Upper lobe of left lung (tissue), 6 donors: Measurements from ENCODE around the gene OTUD7B. TPM values are rescaled to one million over a fixed set of nuclear protein-coding genes. Genes with fewer than 3 reads are reported as not detected.

Experiments used
- ATAC-seq, 2 donors: fragments of 200-7000 bp; cut with Tn5 transposase; one replicate each; pipeline ENCODE4 v1.9.1; 2022; ENCODE audit warnings: mild to moderate bottlenecking in 2 of 2, moderate library complexity in 2 of 2; ENCODE audit not compliant: low FRiP score in 2 of 2
- DNase-seq, 2 donors: peaks; one replicate each; pipeline ENCODE4 v3.0.0-alpha.2; 2019 to 2020
- H3K27ac ChIP-seq, 4 donors: fragments of 200-600 bp; sonication (generic); one replicate each; pipeline ENCODE4 v1.5.1; 2016 to 2019
- H3K27me3 ChIP-seq, 4 donors: fragments of 200-600 bp; sonication (generic); one replicate each; pipeline ENCODE4 v1.5.1; 2017 to 2019
- H3K36me3 ChIP-seq, 4 donors: fragments of 200-600 bp; sonication (generic); one replicate each; pipeline ENCODE4 v1.5.1; 2016 to 2019
- H3K4me1 ChIP-seq, 4 donors: fragments of 200-600 bp; sonication (generic); one replicate each; pipeline ENCODE4 v1.5.1; 2018 to 2019
- H3K4me3 ChIP-seq, 4 donors: fragments of 200-600 bp; sonication (generic); one replicate each; pipeline ENCODE4 v1.5.1; 2017 to 2019; ENCODE audit warnings: mild to moderate bottlenecking in 2 of 4, moderate library complexity in 1 of 4
- H3K9me3 ChIP-seq, 4 donors: fragments of 200-600 bp; sonication (generic); one replicate each; pipeline ENCODE4 v1.5.1; 2018 to 2019
- EP300 ChIP-seq, 4 donors: sonication (generic); formaldehyde crosslinking; IDR thresholded peaks; one replicate each; pipeline ENCODE4 v1.5.1; 2017; ENCODE audit warnings: antibody characterized with exemption in 4 of 4, control low read depth in 2 of 4
- POLR2A ChIP-seq, 4 donors: fragments of 450-650 bp; IDR thresholded peaks; one replicate each; pipeline ENCODE4 v1.5.1; 2016 to 2017; ENCODE audit warnings: antibody characterized with exemption in 4 of 4, mild to moderate bottlenecking in 2 of 4
- POLR2AphosphoS5 ChIP-seq, 2 donors: sonication (generic); formaldehyde crosslinking; IDR thresholded peaks; one replicate each; pipeline ENCODE4 v1.5.1; 2017; ENCODE audit warnings: antibody characterized with exemption in 2 of 2
- WGBS, 2 donors: methylation state at CpG; one replicate each; pipeline ENCODE4 v1.1.5; 2017 to 2018; 5-methylcytosine and 5-hydroxymethylcytosine counted together
- total RNA-seq, 6 donors: library from RNA; depleted of rRNA in 4 of 6; stranded (reverse); fragments of >200 nt in 4 of 6; gene quantifications; one replicate each; pipeline versions ENCODE4 v1.1.0 to v1.2.1, GENCODE V29; 2016 to 2021
- TF ChIP-seq, protein P1 (sequence below), 6 experiments: fragments of 450-650 bp in 4 of 6; fragments of 200-600 bp in 2 of 6; sonication (generic) in 2 of 6; IDR thresholded peaks; one replicate each; pipeline ENCODE4 v1.5.1; 2016 to 2019; ENCODE audit warnings: antibody characterized with exemption in 6 of 6
- donor health status: DM: no; HTN: no; CAD: no; lungs with moderate emphysema.
- donor health status: DM: no; HTN: yes; CAD: no; lungs with severe emphysema.

OTUD7B gene
- total RNA-seq, 6 donors from 2014 or later, result 22.0 to 44.8 (median 29.8) TPM

DNA sequence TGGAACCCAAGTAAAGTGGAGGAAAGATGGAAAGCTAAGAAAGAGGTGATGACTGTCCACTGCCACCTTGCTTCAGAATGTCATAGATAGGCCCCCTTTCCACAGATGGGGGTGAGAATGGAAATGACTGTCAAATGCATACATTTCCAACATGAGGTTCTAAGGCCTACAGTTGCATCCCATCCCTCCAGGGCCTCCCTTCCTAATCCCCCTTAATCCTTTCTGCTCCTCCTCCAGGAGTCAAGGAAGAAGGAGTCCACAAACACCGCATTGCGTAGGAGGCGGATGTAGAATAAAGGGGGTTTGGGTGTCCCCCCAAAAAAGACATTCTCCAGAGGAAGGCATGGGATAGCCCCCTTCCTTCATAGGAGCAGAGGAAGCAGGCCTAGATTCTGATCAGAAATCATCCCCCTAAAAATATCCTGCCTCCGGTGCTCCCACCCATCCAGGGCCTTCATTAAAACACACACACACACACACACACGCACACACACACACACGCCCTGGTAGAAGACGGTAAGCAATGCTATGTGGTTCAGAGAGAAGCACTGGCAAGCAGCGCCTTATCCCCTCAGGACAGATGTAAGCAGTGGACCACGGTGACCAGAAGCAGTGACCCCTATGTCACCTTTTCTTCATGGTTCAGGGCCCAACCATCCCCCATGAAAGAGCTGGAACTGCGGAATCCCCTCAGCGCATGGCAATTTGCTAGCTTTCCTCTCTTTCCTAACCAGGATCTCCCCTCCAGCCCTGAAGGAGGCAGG lies 94.9 kb downstream of the OTUD7B start:
- peaks cover 0 to 5% (median 0%) of the 10 kb centered on the region in 4 donors for H3K27me3 ChIP-seq
- ATAC-seq (no peak), DNase-seq (no peak)
- WGBS, 2 donors, result 76 to 82% methylated on average over 11 of the region's 11 CpGs
- H3K27ac ChIP-seq, result no peak overlapping the region
- H3K36me3 ChIP-seq, result no peaks in the 10 kb centered on the region
- H3K9me3 ChIP-seq, result no peaks in the 10 kb centered on the region
- TF ChIP-seq, protein P1, sequence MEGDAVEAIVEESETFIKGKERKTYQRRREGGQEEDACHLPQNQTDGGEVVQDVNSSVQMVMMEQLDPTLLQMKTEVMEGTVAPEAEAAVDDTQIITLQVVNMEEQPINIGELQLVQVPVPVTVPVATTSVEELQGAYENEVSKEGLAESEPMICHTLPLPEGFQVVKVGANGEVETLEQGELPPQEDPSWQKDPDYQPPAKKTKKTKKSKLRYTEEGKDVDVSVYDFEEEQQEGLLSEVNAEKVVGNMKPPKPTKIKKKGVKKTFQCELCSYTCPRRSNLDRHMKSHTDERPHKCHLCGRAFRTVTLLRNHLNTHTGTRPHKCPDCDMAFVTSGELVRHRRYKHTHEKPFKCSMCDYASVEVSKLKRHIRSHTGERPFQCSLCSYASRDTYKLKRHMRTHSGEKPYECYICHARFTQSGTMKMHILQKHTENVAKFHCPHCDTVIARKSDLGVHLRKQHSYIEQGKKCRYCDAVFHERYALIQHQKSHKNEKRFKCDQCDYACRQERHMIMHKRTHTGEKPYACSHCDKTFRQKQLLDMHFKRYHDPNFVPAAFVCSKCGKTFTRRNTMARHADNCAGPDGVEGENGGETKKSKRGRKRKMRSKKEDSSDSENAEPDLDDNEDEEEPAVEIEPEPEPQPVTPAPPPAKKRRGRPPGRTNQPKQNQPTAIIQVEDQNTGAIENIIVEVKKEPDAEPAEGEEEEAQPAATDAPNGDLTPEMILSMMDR (IDR thresholded peaks at IDR 0.05), result no peak
- TF ChIP-seq POLR2AphosphoS5 (IDR thresholded peaks at IDR 0.05) (no peak), EP300 (IDR thresholded peaks at IDR 0.05) (no peak), POLR2A (IDR thresholded peaks at IDR 0.05) (no peak)
- H3K4me3 ChIP-seq, result no peak overlapping the region
- H3K4me1 ChIP-seq, result peaks cover 7 to 21% (median 10%) of the 10 kb centered on the region in 4 donors

DNA sequence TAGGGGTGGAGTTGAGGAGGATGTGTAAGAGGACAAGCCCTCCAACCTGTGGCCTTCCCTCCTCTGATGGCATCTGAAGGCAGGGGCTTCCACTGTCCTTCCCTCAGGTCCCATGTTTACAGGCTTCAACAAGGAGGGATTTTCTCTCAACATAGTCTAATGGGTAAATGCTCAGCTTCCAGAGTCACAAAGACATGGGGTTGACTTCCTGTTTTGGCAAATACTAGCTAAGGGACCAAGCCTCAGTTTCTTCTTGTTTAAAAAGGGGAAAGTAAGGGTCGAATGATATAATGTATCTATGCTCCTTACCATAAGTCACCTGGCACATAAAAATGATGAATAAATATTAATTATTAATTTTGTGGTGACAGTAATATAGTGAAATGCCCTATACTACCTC lies 96.0 kb downstream of the OTUD7B start:
- H3K27ac ChIP-seq, result no peak overlapping the region
- peaks cover 0 to 5% (median 0%) of the 10 kb centered on the region in 4 donors for H3K27me3 ChIP-seq
- H3K4me1 ChIP-seq, result peaks cover 7 to 21% (median 10%) of the 10 kb centered on the region in 4 donors
- no peak for ATAC-seq
- DNase-seq, result no peak
- no peak overlapping the region for H3K4me3 ChIP-seq
- TF ChIP-seq POLR2A (IDR thresholded peaks at IDR 0.05), result no peak
- TF ChIP-seq EP300 (IDR thresholded peaks at IDR 0.05), result no peak
- no peak for TF ChIP-seq POLR2AphosphoS5 (IDR thresholded peaks at IDR 0.05)
- TF ChIP-seq, protein P1 (IDR thresholded peaks at IDR 0.05), result no peak
- WGBS, 2 donors, result 78 to 89% methylated on average over 1 of the region's 1 CpG
- no peaks in the 10 kb centered on the region for H3K9me3 ChIP-seq
- no peaks in the 10 kb centered on the region for H3K36me3 ChIP-seq

DNA sequence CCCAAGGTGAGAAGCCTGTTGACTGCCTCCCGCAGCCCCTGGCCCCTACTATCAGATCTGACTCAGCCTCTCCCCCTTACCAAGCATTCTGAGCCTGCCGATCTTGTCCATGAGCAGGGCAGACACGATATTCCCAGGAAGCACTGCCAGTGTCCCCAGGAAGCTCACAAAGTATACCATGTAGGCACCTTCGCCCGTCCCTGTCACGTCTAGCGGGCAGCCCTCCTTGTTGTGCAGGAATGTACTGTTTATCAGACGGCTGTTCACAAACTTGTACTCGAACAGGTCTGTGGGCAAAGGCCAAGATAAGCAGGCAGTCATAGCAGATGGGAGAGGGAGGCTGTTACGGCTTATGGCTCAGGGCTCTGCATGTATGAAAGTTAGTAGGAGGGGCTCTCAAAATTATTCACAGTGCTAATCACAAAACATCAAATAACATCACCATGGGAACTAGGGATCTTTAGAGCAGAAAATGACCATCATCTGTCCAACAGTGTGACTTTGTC lies 103.9 kb downstream of the OTUD7B start:
- Histone ChIP-seq H3K27ac (no peak overlapping the region), H3K9me3 (no peaks in the 10 kb centered on the region), H3K4me1 (no peaks in the 10 kb centered on the region), H3K27me3 (no peaks in the 10 kb centered on the region), H3K36me3 (no peaks in the 10 kb centered on the region), H3K4me3 (no peak overlapping the region)
- 77 to 84% methylated on average over 10 of the region's 10 CpGs for WGBS, 2 donors
- DNase-seq (no peak), ATAC-seq (no peak)
- TF ChIP-seq POLR2AphosphoS5 (IDR thresholded peaks at IDR 0.05), result no peak
- TF ChIP-seq, protein P1 (IDR thresholded peaks at IDR 0.05), result no peak
- TF ChIP-seq POLR2A (IDR thresholded peaks at IDR 0.05), result no peak
- TF ChIP-seq EP300 (IDR thresholded peaks at IDR 0.05), result no peak

DNA sequence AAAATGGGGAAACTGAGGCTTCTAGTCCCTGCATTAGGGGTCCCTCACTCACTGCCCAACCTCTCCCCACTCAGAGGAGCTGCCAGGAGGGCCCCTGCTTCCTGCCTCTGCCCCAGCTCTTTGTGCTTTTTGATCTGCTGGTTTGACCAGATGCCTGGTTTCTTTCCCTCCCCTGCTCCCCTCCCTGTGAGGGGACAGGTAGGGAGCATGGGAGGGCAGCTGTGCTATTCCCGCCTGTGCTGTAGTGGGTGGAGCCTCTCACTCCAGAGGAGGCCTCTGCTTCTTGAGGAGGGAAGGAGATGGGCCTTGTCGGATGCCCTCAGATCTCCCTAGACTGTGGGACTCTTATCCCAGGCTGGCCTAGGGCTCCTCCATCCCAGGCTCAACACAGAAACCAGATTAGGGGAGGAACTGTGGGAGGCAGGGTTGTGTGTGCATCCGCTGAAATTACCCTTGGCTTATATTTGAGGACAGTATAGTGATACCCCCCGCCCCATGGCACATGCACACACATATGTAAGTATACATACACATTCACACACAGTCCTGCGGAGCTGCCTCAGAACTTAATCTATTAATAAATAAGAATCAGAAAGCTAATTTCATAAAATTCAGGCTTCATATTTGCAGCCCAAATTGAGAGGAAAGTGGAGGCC lies 106.6 kb downstream of the OTUD7B start:
- Histone ChIP-seq H3K27ac (no peak overlapping the region), H3K4me3 (no peak overlapping the region), H3K9me3 (no peaks in the 10 kb centered on the region), H3K4me1 (peaks cover 5 to 12% (median 10%) of the 10 kb centered on the region in 4 donors), H3K27me3 (no peaks in the 10 kb centered on the region), H3K36me3 (no peaks in the 10 kb centered on the region)
- DNase-seq, result no peak
- ATAC-seq, result no peak
- WGBS, 2 donors, result 89 to 100% methylated on average over 4 to 5 of the region's 5 CpGs
- no peak for TF ChIP-seq EP300 (IDR thresholded peaks at IDR 0.05)
- no peak for TF ChIP-seq POLR2AphosphoS5 (IDR thresholded peaks at IDR 0.05)
- TF ChIP-seq, protein P1 (IDR thresholded peaks at IDR 0.05), result no peak
- TF ChIP-seq POLR2A (IDR thresholded peaks at IDR 0.05), result no peak
